Measurements from ENCODE around the gene DCAF5. TPM values are rescaled to one million over a fixed set of nuclear protein-coding genes. Genes with fewer than 3 reads are reported as not detected.

Gene DCAF5
- total RNA-seq, 1 donor from 2014 or later = 57.3 TPM

GRCh38 chr14:69161590-69161989 lies 8.7 kb upstream of the DCAF5 start:
- no peaks in the 10 kb centered on the region for H3K36me3 ChIP-seq
- no peaks in the 10 kb centered on the region for H3K4me1 ChIP-seq
- no peak for TF ChIP-seq CTCF (IDR thresholded peaks at IDR 0.05)
- no peak for ATAC-seq
- no peak for DNase-seq
- intact Hi-C loops (cut with DNase I) = no loop called here
- no peak overlapping the region for H3K27ac ChIP-seq
- H3K4me3 ChIP-seq = no peak overlapping the region
- H3K9me3 ChIP-seq = no peaks in the 10 kb centered on the region
- no peaks in the 10 kb centered on the region for H3K27me3 ChIP-seq

- no peak for TF ChIP-seq CTCF (IDR thresholded peaks at IDR 0.05)
- no peaks in the 10 kb centered on the region for H3K27me3 ChIP-seq
- no peaks in the 10 kb centered on the region for H3K9me3 ChIP-seq
- intact Hi-C loops (cut with DNase I) = no loop called here
- H3K4me3 ChIP-seq = no peak overlapping the region
- peaks cover 9% of the 10 kb centered on the region for H3K4me1 ChIP-seq
- no peaks in the 10 kb centered on the region for H3K36me3 ChIP-seq
- DNase-seq (no peak), ATAC-seq (no peak)
- H3K27ac ChIP-seq = no peak overlapping the region
These were observed 3.3 kb upstream of the DCAF5 start for GRCh38 chr14:69156224-69156623.

GRCh38 chr14:69154779-69155178 lies 1.9 kb upstream of the DCAF5 start:
- DNase-seq = no peak
- Histone ChIP-seq H3K36me3 (no peaks in the 10 kb centered on the region), H3K27ac (peak overlapping the region; percentile 5), H3K9me3 (no peaks in the 10 kb centered on the region), H3K27me3 (no peaks in the 10 kb centered on the region), H3K4me3 (no peak overlapping the region), H3K4me1 (peaks cover 22% of the 10 kb centered on the region)
- TF ChIP-seq CTCF (IDR thresholded peaks at IDR 0.05) = no peak
- intact Hi-C loops (cut with DNase I) = no loop called here
- ATAC-seq = peak; percentile 27

- Histone ChIP-seq H3K27me3 (no peaks in the 10 kb centered on the region), H3K4me3 (peak overlapping the region; percentile 96), H3K4me1 (peaks cover 31% of the 10 kb centered on the region), H3K36me3 (peaks cover 2% of the 10 kb centered on the region), H3K27ac (peak overlapping the region; percentile 94), H3K9me3 (no peaks in the 10 kb centered on the region)
- TF ChIP-seq CTCF (IDR thresholded peaks at IDR 0.05) = no peak
- ATAC-seq = no peak
- intact Hi-C loops (cut with DNase I) = no loop called here
- no peak for DNase-seq
These were observed 953 bp upstream of the DCAF5 start for GRCh38 chr14:69153873-69154270.

GRCh38 chr14:69153152-69153872 lies 393 bp upstream of the DCAF5 start:
- Histone ChIP-seq H3K4me3 (peak overlapping the region; percentile 96), H3K36me3 (peaks cover 8% of the 10 kb centered on the region), H3K27me3 (no peaks in the 10 kb centered on the region), H3K27ac (peak overlapping the region; percentile 94), H3K4me1 (peaks cover 32% of the 10 kb centered on the region), H3K9me3 (no peaks in the 10 kb centered on the region)
- TF ChIP-seq CTCF (IDR thresholded peaks at IDR 0.05) = no peak
- intact Hi-C loops (cut with DNase I) = no loop called here
- peak; percentile 96 for ATAC-seq
- no peak for DNase-seq

Measured in upper lobe of right lung (tissue), 1 donor.